Activated naive CD8-positive, alpha-beta T cell (primary cell): ENCODE measurements around the gene NDUFS4.
"Not testable (repeated sequence)": the region's sequence is repeated elsewhere in the genome, so short reads cannot be mapped to it uniquely, and the experiment has no call there.

ENCODE experiments used
- H3K27ac Mint-ChIP-seq: one replicate; pipeline ENCODE4 v1.8.0; 2021; ENCODE audit warnings: mixed read lengths
- H3K27me3 Mint-ChIP-seq: one replicate; pipeline ENCODE4 v1.8.0; 2021; ENCODE audit warnings: mixed read lengths
- H3K36me3 Mint-ChIP-seq: one replicate; pipeline ENCODE4 v1.8.0; 2021; ENCODE audit warnings: mixed read lengths
- H3K4me1 Mint-ChIP-seq: one replicate; pipeline ENCODE4 v1.8.0; 2021; ENCODE audit warnings: low read depth, mixed read lengths
- H3K4me3 Mint-ChIP-seq: one replicate; pipeline ENCODE4 v1.8.0; 2021; ENCODE audit warnings: mild to moderate bottlenecking, mixed read lengths
- H3K9me3 Mint-ChIP-seq: one replicate; pipeline ENCODE4 v1.8.0; 2021; ENCODE audit warnings: low read depth, mixed read lengths

NDUFS4 gene

GRCh38 chr5:53597894-53598293 is 37.5 kb downstream of the NDUFS4 start:
- no peak overlapping the region for H3K4me3 Mint-ChIP-seq
- no peaks in the 10 kb centered on the region for H3K27me3 Mint-ChIP-seq
- H3K27ac Mint-ChIP-seq = no peak overlapping the region
- peaks cover 33% of the 10 kb centered on the region for H3K4me1 Mint-ChIP-seq
- peaks cover 6% of the 10 kb centered on the region for H3K36me3 Mint-ChIP-seq
- H3K9me3 Mint-ChIP-seq = peaks cover 4% of the 10 kb centered on the region

GRCh38 chr5:53601570-53601969 is 41.1 kb downstream of the NDUFS4 start:
- Mint-ChIP-seq H3K36me3 (peaks cover 16% of the 10 kb centered on the region), H3K9me3 (peaks cover 4% of the 10 kb centered on the region), H3K4me3 (no peak overlapping the region), H3K27ac (no peak overlapping the region), H3K27me3 (no peaks in the 10 kb centered on the region), H3K4me1 (peaks cover 12% of the 10 kb centered on the region)

- Mint-ChIP-seq H3K36me3 (peaks cover 22% of the 10 kb centered on the region), H3K4me3 (no peak overlapping the region), H3K9me3 (peaks cover 4% of the 10 kb centered on the region), H3K4me1 (peaks cover 9% of the 10 kb centered on the region), H3K27me3 (no peaks in the 10 kb centered on the region), H3K27ac (no peak overlapping the region)
These were observed 42.7 kb downstream of the NDUFS4 start for GRCh38 chr5:53603009-53603687.

GRCh38 chr5:53604309-53604708 is 43.9 kb downstream of the NDUFS4 start:
- Mint-ChIP-seq H3K36me3 (peaks cover 29% of the 10 kb centered on the region), H3K27ac (no peak overlapping the region), H3K27me3 (no peaks in the 10 kb centered on the region), H3K4me1 (peaks cover 16% of the 10 kb centered on the region), H3K9me3 (peaks cover 4% of the 10 kb centered on the region), H3K4me3 (no peak overlapping the region)

GRCh38 chr5:53607886-53608285 is 47.4 kb downstream of the NDUFS4 start:
- H3K27me3 Mint-ChIP-seq = no peaks in the 10 kb centered on the region
- H3K27ac Mint-ChIP-seq = no peak overlapping the region
- H3K4me3 Mint-ChIP-seq = no peak overlapping the region
- H3K9me3 Mint-ChIP-seq = no peaks in the 10 kb centered on the region
- peaks cover 20% of the 10 kb centered on the region for H3K4me1 Mint-ChIP-seq
- H3K36me3 Mint-ChIP-seq = peaks cover 35% of the 10 kb centered on the region

GRCh38 chr5:53608897-53609296 is 48.5 kb downstream of the NDUFS4 start:
- H3K4me1 Mint-ChIP-seq = peaks cover 27% of the 10 kb centered on the region
- peaks cover 37% of the 10 kb centered on the region for H3K36me3 Mint-ChIP-seq
- H3K4me3 Mint-ChIP-seq, H3K27me3 Mint-ChIP-seq, H3K9me3 Mint-ChIP-seq, H3K27ac Mint-ChIP-seq: not testable (repeated sequence)

- Mint-ChIP-seq H3K9me3 (no peaks in the 10 kb centered on the region), H3K27me3 (no peaks in the 10 kb centered on the region), H3K36me3 (peaks cover 27% of the 10 kb centered on the region), H3K4me1 (peaks cover 25% of the 10 kb centered on the region), H3K4me3 (no peak overlapping the region), H3K27ac (no peak overlapping the region)
These were observed 52.6 kb downstream of the NDUFS4 start for GRCh38 chr5:53613061-53613460.

- Mint-ChIP-seq H3K4me3 (no peak overlapping the region), H3K27ac (no peak overlapping the region), H3K27me3 (no peaks in the 10 kb centered on the region), H3K36me3 (peaks cover 25% of the 10 kb centered on the region), H3K4me1 (peaks cover 23% of the 10 kb centered on the region), H3K9me3 (no peaks in the 10 kb centered on the region)
These were observed 53.1 kb downstream of the NDUFS4 start for GRCh38 chr5:53613536-53613935.

GRCh38 chr5:53614376-53614885 is 54.0 kb downstream of the NDUFS4 start:
- peaks cover 16% of the 10 kb centered on the region for H3K4me1 Mint-ChIP-seq
- H3K36me3 Mint-ChIP-seq = peaks cover 18% of the 10 kb centered on the region
- no peaks in the 10 kb centered on the region for H3K27me3 Mint-ChIP-seq
- H3K9me3 Mint-ChIP-seq = no peaks in the 10 kb centered on the region
- H3K27ac Mint-ChIP-seq = no peak overlapping the region
- no peak overlapping the region for H3K4me3 Mint-ChIP-seq

GRCh38 chr5:53616939-53617549 is 56.6 kb downstream of the NDUFS4 start:
- no peak overlapping the region for H3K4me3 Mint-ChIP-seq
- H3K36me3 Mint-ChIP-seq = peaks cover 19% of the 10 kb centered on the region
- H3K27ac Mint-ChIP-seq = no peak overlapping the region
- no peaks in the 10 kb centered on the region for H3K27me3 Mint-ChIP-seq
- H3K9me3 Mint-ChIP-seq = peaks cover 5% of the 10 kb centered on the region
- H3K4me1 Mint-ChIP-seq = peaks cover 9% of the 10 kb centered on the region

GRCh38 chr5:53631251-53631650 is 70.8 kb downstream of the NDUFS4 start:
- no peaks in the 10 kb centered on the region for H3K27me3 Mint-ChIP-seq
- no peaks in the 10 kb centered on the region for H3K9me3 Mint-ChIP-seq
- H3K4me3 Mint-ChIP-seq = no peak overlapping the region
- H3K4me1 Mint-ChIP-seq = peaks cover 37% of the 10 kb centered on the region
- H3K36me3 Mint-ChIP-seq = peaks cover 42% of the 10 kb centered on the region
- H3K27ac Mint-ChIP-seq = no peak overlapping the region

GRCh38 chr5:53642061-53642460 is 81.6 kb downstream of the NDUFS4 start:
- H3K4me3 Mint-ChIP-seq = no peak overlapping the region
- no peaks in the 10 kb centered on the region for H3K9me3 Mint-ChIP-seq
- no peak overlapping the region for H3K27ac Mint-ChIP-seq
- no peaks in the 10 kb centered on the region for H3K4me1 Mint-ChIP-seq
- H3K36me3 Mint-ChIP-seq = peaks cover 26% of the 10 kb centered on the region
- no peaks in the 10 kb centered on the region for H3K27me3 Mint-ChIP-seq

- peaks cover 31% of the 10 kb centered on the region for H3K36me3 Mint-ChIP-seq
- H3K27ac Mint-ChIP-seq = no peak overlapping the region
- H3K27me3 Mint-ChIP-seq = no peaks in the 10 kb centered on the region
- H3K4me3 Mint-ChIP-seq = no peak overlapping the region
- no peaks in the 10 kb centered on the region for H3K4me1 Mint-ChIP-seq
- no peaks in the 10 kb centered on the region for H3K9me3 Mint-ChIP-seq
These were observed 83.0 kb downstream of the NDUFS4 start for GRCh38 chr5:53643445-53643844.

GRCh38 chr5:53645078-53645477 is 84.6 kb downstream of the NDUFS4 start:
- Mint-ChIP-seq H3K36me3 (peaks cover 38% of the 10 kb centered on the region), H3K27ac (no peak overlapping the region), H3K4me1 (no peaks in the 10 kb centered on the region), H3K4me3 (no peak overlapping the region), H3K9me3 (no peaks in the 10 kb centered on the region), H3K27me3 (no peaks in the 10 kb centered on the region)

GRCh38 chr5:53649352-53649751 is 88.9 kb downstream of the NDUFS4 start:
- Mint-ChIP-seq H3K27ac (no peak overlapping the region), H3K36me3 (peaks cover 34% of the 10 kb centered on the region), H3K9me3 (no peaks in the 10 kb centered on the region), H3K4me1 (peaks cover 2% of the 10 kb centered on the region), H3K27me3 (no peaks in the 10 kb centered on the region), H3K4me3 (no peak overlapping the region)

- H3K4me1 Mint-ChIP-seq, H3K27me3 Mint-ChIP-seq, H3K4me3 Mint-ChIP-seq, H3K9me3 Mint-ChIP-seq, H3K27ac Mint-ChIP-seq: not testable (repeated sequence)
- peaks cover 42% of the 10 kb centered on the region for H3K36me3 Mint-ChIP-seq
These were observed 100.1 kb downstream of the NDUFS4 start for GRCh38 chr5:53660573-53660972.
